ENCODE data around the gene FAM3C. TPM values are rescaled to one million over a fixed set of nuclear protein-coding genes. Genes with fewer than 3 reads are reported as not detected.

FAM3C gene
- total RNA-seq, 2 experiments from 2014 or later, result 7.9 to 10.5 TPM

- H3K4me3 ChIP-seq (ENCODE audit: low read length), result no peak overlapping the region
- ChIA-PET POLR2A (no interaction called here), CTCF (interaction anchor here (0.7 kb wide), 1 partner anchor 10 kb away, joined by 3 read pairs; no protein-coding TSS in a partner anchor)
- DNase-seq (no peak), ATAC-seq (ENCODE audit: poor library complexity) (no peak)
- peaks cover 6% of the 10 kb centered on the region for H3K27me3 Mint-ChIP-seq
- H3K36me3 Mint-ChIP-seq (ENCODE audit: low read depth), result no peaks in the 10 kb centered on the region
- no peaks in the 10 kb centered on the region for H3K4me1 ChIP-seq (ENCODE audit: insufficient read depth, low read length)
- no peaks in the 10 kb centered on the region for H3K4me1 Mint-ChIP-seq (ENCODE audit: low read depth)
- no peaks in the 10 kb centered on the region for H3K9me3 ChIP-seq (ENCODE audit: control insufficient read depth in 1 of 2, insufficient read depth in 1 of 2, low read length in 2 of 2)
- no peaks in the 10 kb centered on the region for H3K9me3 Mint-ChIP-seq
- H3K27me3 ChIP-seq (ENCODE audit: control insufficient read depth in 1 of 2, insufficient read depth in 2 of 2, low read length in 2 of 2), result no peaks in the 10 kb centered on the region
- no peak for TF ChIP-seq CTCF (IDR thresholded peaks at IDR 0.05)
- H3K4me3 Mint-ChIP-seq, result no peak overlapping the region
- no peak overlapping the region for H3K27ac Mint-ChIP-seq
- H3K27ac ChIP-seq (ENCODE audit: low read depth in 1 of 2, low read length in 2 of 2), result no peak overlapping the region
- intact Hi-C loops (cut with DNase I, micrococcal nuclease), result no loop called here
- H3K36me3 ChIP-seq (ENCODE audit: insufficient read depth, low read length), result no peaks in the 10 kb centered on the region
These were observed 82.1 kb downstream of the FAM3C start for GRCh38 chr7:121313793-121314676.

- Histone ChIP-seq H3K4me1 (ENCODE audit: insufficient read depth, low read length) (no peaks in the 10 kb centered on the region), H3K4me3 (ENCODE audit: low read length) (no peak overlapping the region), H3K36me3 (ENCODE audit: insufficient read depth, low read length) (no peaks in the 10 kb centered on the region), H3K27ac (ENCODE audit: low read depth in 1 of 2, low read length in 2 of 2) (no peak overlapping the region), H3K27me3 (ENCODE audit: control insufficient read depth in 1 of 2, insufficient read depth in 2 of 2, low read length in 2 of 2) (no peaks in the 10 kb centered on the region), H3K9me3 (ENCODE audit: control insufficient read depth in 1 of 2, insufficient read depth in 1 of 2, low read length in 2 of 2) (no peaks in the 10 kb centered on the region)
- H3K4me1 Mint-ChIP-seq (ENCODE audit: low read depth), result no peaks in the 10 kb centered on the region
- peaks cover 11% of the 10 kb centered on the region for H3K27me3 Mint-ChIP-seq
- ChIA-PET POLR2A (no interaction called here), CTCF (no interaction called here)
- no peak overlapping the region for H3K27ac Mint-ChIP-seq
- H3K4me3 Mint-ChIP-seq, result no peak overlapping the region
- ATAC-seq (ENCODE audit: poor library complexity), result no peak
- H3K9me3 Mint-ChIP-seq, result no peaks in the 10 kb centered on the region
- no peak for TF ChIP-seq CTCF (IDR thresholded peaks at IDR 0.05)
- H3K36me3 Mint-ChIP-seq (ENCODE audit: low read depth), result no peaks in the 10 kb centered on the region
- no peak for DNase-seq
- intact Hi-C loops (cut with DNase I, micrococcal nuclease), result no loop called here
These were observed 82.8 kb downstream of the FAM3C start for GRCh38 chr7:121313220-121313792.

GRCh38 chr7:121307021-121307574 lies 89.0 kb downstream of the FAM3C start:
- no peak overlapping the region for H3K27ac Mint-ChIP-seq
- H3K27me3 Mint-ChIP-seq, result peaks cover 18% of the 10 kb centered on the region
- ChIA-PET CTCF (no interaction called here), POLR2A (no interaction called here)
- no peaks in the 10 kb centered on the region for H3K9me3 Mint-ChIP-seq
- no peaks in the 10 kb centered on the region for H3K36me3 ChIP-seq (ENCODE audit: insufficient read depth, low read length)
- no peaks in the 10 kb centered on the region for H3K4me1 Mint-ChIP-seq (ENCODE audit: low read depth)
- H3K27me3 ChIP-seq (ENCODE audit: control insufficient read depth in 1 of 2, insufficient read depth in 2 of 2, low read length in 2 of 2), result peaks cover 0 to 8% of the 10 kb centered on the region in 2 experiments
- H3K9me3 ChIP-seq (ENCODE audit: control insufficient read depth in 1 of 2, insufficient read depth in 1 of 2, low read length in 2 of 2), result no peaks in the 10 kb centered on the region
- no peak overlapping the region for H3K27ac ChIP-seq (ENCODE audit: low read depth in 1 of 2, low read length in 2 of 2)
- ATAC-seq (ENCODE audit: poor library complexity), result no peak
- H3K36me3 Mint-ChIP-seq (ENCODE audit: low read depth), result no peaks in the 10 kb centered on the region
- intact Hi-C loops (cut with DNase I, micrococcal nuclease), result no loop called here
- no peak overlapping the region for H3K4me3 ChIP-seq (ENCODE audit: low read length)
- TF ChIP-seq CTCF (IDR thresholded peaks at IDR 0.05), result no peak
- no peaks in the 10 kb centered on the region for H3K4me1 ChIP-seq (ENCODE audit: insufficient read depth, low read length)
- no peak for DNase-seq
- no peak overlapping the region for H3K4me3 Mint-ChIP-seq

Measured in CD4-positive, alpha-beta T cell (primary cell).